Ovary (tissue), 9 donors: ENCODE data around the gene SLC35A3. TPM values are rescaled to one million over a fixed set of nuclear protein-coding genes. Genes with fewer than 3 reads are reported as not detected.
A peak's percentile ranks its signal among the peaks of the same experiment; 100 is the strongest.

Experiments used
- DNase-seq, 5 donors: peaks; one replicate each; pipeline ENCODE4 v3.0.0-alpha.2; 2019 to 2020
- H3K27ac ChIP-seq, 2 donors: fragments of 200-600 bp; one replicate each; pipeline versions ENCODE4 v1.5.1 to v1.8.0; 2019 to 2022
- H3K27me3 ChIP-seq: fragments of 200-600 bp; one replicate; pipeline ENCODE4 v1.8.0; 2022
- H3K36me3 ChIP-seq: fragments of 200-600 bp; sonication (generic); one replicate; pipeline ENCODE4 v1.5.1; 2019
- H3K4me1 ChIP-seq: one replicate; pipeline ENCODE4 v1.8.1; 2013; ENCODE audit warnings: mild to moderate bottlenecking, moderate library complexity; ENCODE audit not compliant: insufficient read depth
- H3K4me3 ChIP-seq: fragments of 200-600 bp; sonication (generic); one replicate; pipeline ENCODE4 v1.5.1; 2017
- H3K9me3 ChIP-seq, 2 donors: fragments of 200-600 bp in 1 of 2; sonication (generic) in 1 of 2; one replicate each; pipeline versions ENCODE4 v1.5.1 to v1.8.1; 2013 to 2019; ENCODE audit warnings: mild to moderate bottlenecking in 1 of 2, moderate library complexity in 1 of 2
- EP300 ChIP-seq: sonication (generic); formaldehyde crosslinking; IDR thresholded peaks from one replicate; pipeline ENCODE4 v1.6.1; 2017; ENCODE audit warnings: antibody characterized with exemption
- POLR2A ChIP-seq: fragments of 450-650 bp; IDR thresholded peaks from one replicate; pipeline ENCODE4 v1.6.1; 2017; ENCODE audit warnings: antibody characterized with exemption, mild to moderate bottlenecking, moderate library complexity
- WGBS, 3 donors: extraction: QIAGEN DNeasy Blood & Tissue Kit in 1 of 3; methylation state at CpG; one replicate each; pipeline versions ENCODE4 v1.1.5 to v1.1.7; 2013 to 2017; 5-methylcytosine and 5-hydroxymethylcytosine counted together
- intact Hi-C, 4 donors: fragments of 100-400 bp; cut with DNase I; formaldehyde crosslinking; loops; one replicate each; pipeline versions ENCODE4 v1.11.0 to v1.15.1; 2022 to 2023
- polyA plus RNA-seq, 2 donors: library from polyadenylated mRNA; stranded (reverse); fragments of 200-250 nt in 1 of 2; fragments of 350-450 nt in 1 of 2; fragmentation: Illumina TruSeq in 1 of 2; extraction: RNeasy Lipid Tissue Mini Kit (QIAGEN cat#74804) in 1 of 2; gene quantifications; one replicate each; pipeline ENCODE4 v1.2.3, GENCODE V29; 2013 to 2014
- total RNA-seq, 7 donors: library from RNA; depleted of rRNA in 2 of 7; stranded (reverse); fragments of >200 nt in 2 of 7; fragmentation: NEBNext Ultra II Directional in 3 of 7; extraction: Animal tissue kit (Norgen Biotek cat#: 25700) in 3 of 7; gene quantifications; one replicate each; pipeline versions ENCODE4 v1.1.0 to v1.2.4, GENCODE V29; 2016 to 2023
- TF ChIP-seq, protein P1 (sequence below), 3 donors: fragments of 450-650 bp in 2 of 3; fragments of 200-600 bp in 1 of 3; IDR thresholded peaks; one replicate each; pipeline versions ENCODE4 v1.5.1 to v1.8.0; 2016 to 2022; ENCODE audit warnings: antibody characterized with exemption in 3 of 3, mild to moderate bottlenecking in 1 of 3
- donor health status: DM: no; HTN: no; CAD: no; lungs with moderate emphysema.
- donor health status: DM: no; HTN: no; CAD: no.
- donor health status: Bipolar disorder and iron deficiency.
- donor health status: DM: yes; HTN: yes; CAD: no.
- donor health status: DM: no; HTN: no; CAD: no.
- donor health status: DM: yes; HTN: yes; CAD: no.

SLC35A3 gene
- total and polyA plus RNA-seq, 9 donors: 7.7 to 22.8 (median 14.3) TPM

DNA sequence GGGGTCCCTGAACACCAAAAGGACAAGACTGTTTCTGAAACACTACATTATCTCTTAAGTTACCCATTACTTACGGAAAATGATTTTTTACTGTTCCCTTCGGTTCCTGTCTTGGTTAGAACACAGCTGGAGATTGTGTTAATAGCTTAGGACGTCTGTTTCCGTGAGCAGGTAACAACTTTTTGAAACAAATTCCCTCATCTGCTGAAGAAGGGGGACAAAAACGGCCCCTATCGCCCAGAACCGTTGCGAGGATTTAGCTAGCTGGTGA, 67.8 kb downstream of the SLC35A3 start:
- H3K36me3 ChIP-seq: no peaks in the 10 kb centered on the region
- H3K4me1 ChIP-seq: peaks cover 8% of the 10 kb centered on the region
- H3K27me3 ChIP-seq: no peaks in the 10 kb centered on the region
- no peaks in the 10 kb centered on the region for H3K9me3 ChIP-seq
- intact Hi-C loops: no loop called here
- no peak for DNase-seq
- WGBS, 3 donors: 0 to 1% (median 0%) methylated on average over 8 of the region's 8 CpGs
- peak overlapping the region; percentile 57 for H3K4me3 ChIP-seq
- peak overlapping the region; percentile 93 to 98 for H3K27ac ChIP-seq
- TF ChIP-seq, protein P1, sequence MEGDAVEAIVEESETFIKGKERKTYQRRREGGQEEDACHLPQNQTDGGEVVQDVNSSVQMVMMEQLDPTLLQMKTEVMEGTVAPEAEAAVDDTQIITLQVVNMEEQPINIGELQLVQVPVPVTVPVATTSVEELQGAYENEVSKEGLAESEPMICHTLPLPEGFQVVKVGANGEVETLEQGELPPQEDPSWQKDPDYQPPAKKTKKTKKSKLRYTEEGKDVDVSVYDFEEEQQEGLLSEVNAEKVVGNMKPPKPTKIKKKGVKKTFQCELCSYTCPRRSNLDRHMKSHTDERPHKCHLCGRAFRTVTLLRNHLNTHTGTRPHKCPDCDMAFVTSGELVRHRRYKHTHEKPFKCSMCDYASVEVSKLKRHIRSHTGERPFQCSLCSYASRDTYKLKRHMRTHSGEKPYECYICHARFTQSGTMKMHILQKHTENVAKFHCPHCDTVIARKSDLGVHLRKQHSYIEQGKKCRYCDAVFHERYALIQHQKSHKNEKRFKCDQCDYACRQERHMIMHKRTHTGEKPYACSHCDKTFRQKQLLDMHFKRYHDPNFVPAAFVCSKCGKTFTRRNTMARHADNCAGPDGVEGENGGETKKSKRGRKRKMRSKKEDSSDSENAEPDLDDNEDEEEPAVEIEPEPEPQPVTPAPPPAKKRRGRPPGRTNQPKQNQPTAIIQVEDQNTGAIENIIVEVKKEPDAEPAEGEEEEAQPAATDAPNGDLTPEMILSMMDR (IDR thresholded peaks at IDR 0.05): no peak
- TF ChIP-seq POLR2A (no peak), EP300 (no peak)

DNA sequence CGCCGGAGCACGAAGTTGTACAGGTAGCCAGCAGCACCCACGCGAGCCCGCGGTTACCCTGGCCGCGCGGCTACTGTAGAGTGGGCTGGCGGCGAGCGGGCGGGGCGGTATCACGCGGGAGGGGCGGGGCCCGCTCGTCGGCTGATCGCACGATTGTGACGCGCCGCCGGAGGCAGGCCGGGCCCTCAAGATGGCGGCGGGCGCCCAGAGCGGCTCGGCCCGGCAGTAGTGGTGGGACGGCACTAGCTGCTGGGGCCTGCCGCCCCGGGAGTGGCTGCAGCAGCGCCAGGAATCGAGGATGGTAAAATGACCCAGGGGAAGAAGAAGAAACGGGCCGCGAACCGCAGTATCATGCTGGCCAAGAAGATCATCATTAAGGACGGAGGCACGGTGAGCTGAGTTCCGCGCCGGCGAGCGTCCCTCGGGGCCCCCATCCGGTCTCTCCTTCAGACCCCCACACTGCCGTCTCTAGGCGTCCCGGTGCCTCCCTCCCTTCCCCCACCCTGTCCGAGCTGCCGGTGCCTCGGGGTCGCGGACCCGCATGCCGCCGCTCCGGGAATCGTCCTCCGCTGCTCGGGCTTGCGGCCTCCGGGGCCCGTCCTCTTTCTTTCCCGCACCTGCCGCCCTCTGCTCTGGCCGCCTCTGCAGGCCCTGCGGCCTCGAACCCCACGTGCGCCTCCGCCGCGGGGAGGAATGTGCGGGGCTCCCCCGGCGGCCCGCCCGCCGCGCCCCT, 68.3 kb downstream of the SLC35A3 start:
- TF ChIP-seq, protein P1 (IDR thresholded peaks at IDR 0.05): no peak
- TF ChIP-seq POLR2A: peak; percentile 92
- WGBS, 3 donors: 0 to 1% (median 0%) methylated on average over 74 to 87 of the region's 87 CpGs
- DNase-seq: peak; percentile 86 to 93 (median 90)

DNA sequence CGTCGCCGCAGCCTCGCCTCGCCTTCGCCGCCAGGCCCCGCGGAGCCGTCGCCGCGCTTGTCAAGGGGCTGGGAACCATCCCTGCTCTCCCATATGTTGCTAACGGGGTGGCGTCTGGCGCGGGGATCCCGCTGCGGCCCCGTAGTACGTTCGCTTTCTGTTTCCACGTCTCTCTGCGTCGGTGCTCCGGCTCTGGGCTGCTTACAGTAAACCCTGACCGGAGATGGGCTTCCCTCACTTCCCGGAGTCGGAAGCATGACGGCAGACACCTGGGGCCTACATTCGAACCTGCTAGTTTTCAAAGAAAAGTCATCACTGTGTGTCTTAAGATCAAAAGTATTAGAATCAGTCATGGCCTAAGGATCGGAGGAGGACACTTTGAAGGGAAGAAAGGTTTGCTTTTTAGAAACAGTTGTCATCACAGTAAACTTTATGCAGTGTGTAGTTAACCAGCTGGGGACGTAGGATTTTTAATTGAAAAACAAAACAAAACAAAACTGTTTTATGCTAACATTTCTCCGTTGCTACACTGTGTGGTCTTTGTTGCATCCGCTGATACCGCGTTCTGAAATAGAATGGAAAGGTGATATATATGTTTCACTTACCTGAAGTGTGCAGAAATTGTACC, 69.0 kb downstream of the SLC35A3 start:
- intact Hi-C loops: no loop called here
- peaks cover 8% of the 10 kb centered on the region for H3K4me1 ChIP-seq
- TF ChIP-seq POLR2A (no peak), EP300 (peak; percentile 42)
- TF ChIP-seq, protein P1 (IDR thresholded peaks at IDR 0.05): no peak
- peak overlapping the region; percentile 93 to 98 for H3K27ac ChIP-seq
- peak; percentile 59 to 76 (median 68) for DNase-seq
- peak overlapping the region; percentile 57 for H3K4me3 ChIP-seq
- H3K9me3 ChIP-seq: no peaks in the 10 kb centered on the region
- no peaks in the 10 kb centered on the region for H3K27me3 ChIP-seq
- no peaks in the 10 kb centered on the region for H3K36me3 ChIP-seq
- 0 to 1% (median 0%) methylated on average over 37 of the region's 37 CpGs for WGBS, 3 donors

More for the DNA sequence above, 68.3 kb downstream of the SLC35A3 start:
- Histone ChIP-seq H3K4me1 (peaks cover 8% of the 10 kb centered on the region), H3K36me3 (no peaks in the 10 kb centered on the region), H3K27ac (peak overlapping the region; percentile 93 to 98), H3K4me3 (peak overlapping the region; percentile 57), H3K27me3 (no peaks in the 10 kb centered on the region), H3K9me3 (no peaks in the 10 kb centered on the region)
- intact Hi-C loops: no loop called here

DNA sequence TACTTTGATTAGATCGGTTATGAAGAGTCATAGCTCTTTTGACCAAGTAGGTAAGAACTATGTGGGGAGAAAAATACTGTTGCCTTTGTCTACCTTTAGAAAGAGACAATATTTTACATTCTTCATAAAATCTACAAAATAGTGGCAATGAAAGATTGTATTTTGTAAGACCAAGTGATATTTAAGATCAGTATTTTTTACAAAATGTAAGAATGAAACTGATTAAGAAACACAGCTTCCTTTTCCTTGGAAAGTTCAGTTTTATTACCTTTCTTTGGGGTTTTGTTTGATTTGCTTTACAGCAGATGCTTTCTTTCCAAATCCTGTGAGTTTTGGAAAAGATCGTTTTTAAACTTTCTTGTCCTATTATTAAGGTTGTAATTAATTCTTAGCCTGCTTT, 69.8 kb downstream of the SLC35A3 start:
- no peak for DNase-seq
- Histone ChIP-seq H3K27me3 (no peaks in the 10 kb centered on the region), H3K27ac (peak overlapping the region in 1 of 2 donors; percentile 98), H3K36me3 (no peaks in the 10 kb centered on the region), H3K4me1 (peaks cover 8% of the 10 kb centered on the region), H3K9me3 (no peaks in the 10 kb centered on the region), H3K4me3 (peak overlapping the region; percentile 57)
- TF ChIP-seq, protein P1 (IDR thresholded peaks at IDR 0.05): no peak
- TF ChIP-seq POLR2A (no peak), EP300 (no peak)
- 8 to 10% (median 8%) methylated on average over 2 of the region's 2 CpGs for WGBS, 3 donors
- intact Hi-C loops: no loop called here
